Activated naive CD8-positive, alpha-beta T cell treated with anti-CD3 and anti-CD28 coated beads, Interleukin-2, amount 50 U/mL, for 16 hours (primary cell): ENCODE measurements around the gene UTS2B.

ENCODE experiments used
- DNase-seq: peaks from one replicate; pipeline ENCODE4 v3.0.0-alpha.2; 2020; ENCODE audit warnings: low read depth, low spot score

The UTS2B gene

GRCh38 chr3:191321019-191321767, 9.1 kb downstream of the UTS2B start:
- DNase-seq: no peak

DNA sequence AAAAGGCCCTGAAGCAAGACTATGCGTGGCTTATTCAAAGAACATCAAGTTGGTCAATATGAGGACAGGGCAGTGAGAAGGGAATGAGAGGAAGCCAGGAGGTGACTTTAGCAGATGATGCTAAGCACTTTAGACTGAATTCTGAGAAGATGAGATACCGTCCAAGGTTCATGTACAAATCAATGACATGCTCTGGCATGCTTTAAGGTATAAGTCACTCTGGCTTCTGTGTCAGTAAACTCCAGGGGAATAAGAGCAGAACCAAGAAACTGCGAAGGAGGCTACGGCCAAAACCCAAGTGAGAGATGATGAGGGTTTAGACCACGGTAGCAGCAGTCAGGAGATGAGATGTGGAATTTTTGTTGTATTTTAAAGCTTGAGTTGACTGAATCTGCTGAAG, 10.0 kb downstream of the UTS2B start:
- DNase-seq: no peak

- DNase-seq: no peak
Measured at GRCh38 chr3:191316876-191317603, 13.3 kb downstream of the UTS2B start.

- no peak for DNase-seq
Measured at GRCh38 chr3:191314109-191314728, 16.1 kb downstream of the UTS2B start.

DNA sequence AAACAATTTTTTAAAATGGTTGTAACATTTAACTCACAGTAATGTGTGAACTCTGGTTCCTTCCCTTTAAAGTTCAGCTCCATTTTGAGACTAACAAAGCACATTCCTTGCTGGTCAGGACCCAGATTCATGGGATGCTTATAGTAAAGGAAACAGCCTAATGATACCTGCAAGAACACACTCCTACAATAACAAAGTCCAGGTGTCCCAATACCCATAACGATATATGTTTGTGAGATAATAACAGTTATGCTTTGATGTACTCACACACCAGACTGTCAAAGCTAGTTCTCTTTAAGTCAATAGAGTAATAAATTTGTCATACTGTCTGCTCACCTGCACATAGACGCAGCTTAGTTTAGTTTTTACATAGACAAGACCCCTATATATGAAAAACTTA, 17.0 kb downstream of the UTS2B start:
- no peak for DNase-seq

DNA sequence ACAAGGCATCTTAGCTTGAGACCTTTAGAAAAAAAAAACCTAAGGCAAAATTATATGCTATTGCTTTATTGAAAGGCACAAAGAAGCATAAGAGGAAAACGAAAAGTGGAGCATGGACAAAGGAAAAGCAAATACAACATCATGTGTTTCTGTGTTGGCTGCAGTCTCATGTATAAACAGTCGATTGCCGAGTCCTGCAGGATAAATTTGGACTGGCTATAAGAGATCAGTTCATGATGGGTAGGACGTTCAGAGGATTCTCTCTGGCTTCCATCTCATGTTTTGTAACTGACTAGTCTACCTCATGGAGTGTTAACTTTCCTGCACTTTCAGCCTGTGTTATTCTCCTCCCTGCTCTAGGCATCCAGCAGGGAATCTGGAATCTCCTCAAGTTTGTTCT, 23.0 kb downstream of the UTS2B start:
- DNase-seq: no peak

DNA sequence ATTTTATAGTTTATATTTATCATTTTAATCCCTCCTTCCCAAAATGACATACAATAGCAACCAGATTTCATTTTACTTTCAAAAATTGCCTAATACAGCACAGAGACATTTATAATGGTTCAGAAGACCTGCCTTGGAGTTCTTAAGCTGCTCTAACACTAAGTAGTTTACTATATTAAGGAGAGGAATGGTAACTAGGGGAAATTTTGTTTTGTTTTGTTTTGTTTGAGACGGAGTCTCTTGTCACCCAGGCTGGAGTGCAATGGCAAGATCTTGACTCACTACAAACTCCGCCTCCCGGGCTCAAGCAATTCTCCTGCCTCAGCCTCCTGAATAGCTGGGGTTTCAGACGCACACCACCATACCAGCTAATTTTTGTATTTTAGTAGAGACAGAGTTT, 23.9 kb downstream of the UTS2B start:
- no peak for DNase-seq

- DNase-seq: no peak
Measured at GRCh38 chr3:191303596-191303995, 26.7 kb downstream of the UTS2B start.

DNA sequence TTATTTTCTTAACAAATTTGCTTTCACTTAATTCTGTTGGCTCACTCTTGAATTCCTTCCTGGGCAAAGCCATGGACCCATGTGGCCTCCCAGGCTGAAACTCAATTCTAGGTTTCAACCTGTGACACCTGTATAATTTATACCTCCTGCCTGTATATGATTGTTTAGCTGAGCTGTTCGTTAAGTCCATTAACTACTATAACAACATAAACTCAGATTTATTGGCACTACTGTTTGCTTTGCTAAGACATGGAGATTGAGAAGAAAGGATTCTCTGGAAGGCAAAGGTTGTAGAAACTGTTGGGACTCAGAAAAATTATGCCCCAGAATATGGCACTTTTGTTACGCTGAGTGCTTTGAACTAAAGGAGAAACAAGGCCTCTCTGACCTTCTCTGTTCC, 27.9 kb downstream of the UTS2B start:
- DNase-seq: no peak

DNA sequence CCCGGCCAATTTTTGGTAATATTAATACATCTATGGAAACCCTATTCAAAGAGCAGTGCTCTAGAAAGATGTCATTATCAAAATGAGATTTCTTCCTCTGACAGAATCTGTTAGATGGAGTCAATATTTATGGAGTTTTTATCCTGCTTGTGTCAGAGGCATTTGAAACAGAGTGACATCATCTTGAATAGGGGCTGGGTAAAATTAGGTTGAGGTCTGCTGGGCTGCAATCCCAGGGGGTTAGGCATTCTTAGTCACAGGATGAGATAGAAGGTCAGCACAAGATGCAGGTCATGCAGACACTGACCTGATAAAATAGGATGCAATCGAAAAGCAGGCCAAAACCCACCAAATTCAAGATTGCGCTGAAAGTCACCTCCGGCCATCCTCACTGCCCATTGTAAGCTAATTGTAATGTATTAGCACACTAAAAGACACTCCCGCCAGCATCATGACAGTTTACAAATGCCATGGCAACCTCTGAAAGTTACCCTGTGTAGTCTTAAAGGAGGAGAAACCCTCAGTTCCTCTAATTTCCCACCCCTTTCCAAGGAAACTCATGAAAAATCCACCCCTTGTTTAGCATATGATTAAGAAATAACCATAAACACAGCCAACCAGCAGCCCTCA, 28.4 kb downstream of the UTS2B start:
- no peak for DNase-seq

DNA sequence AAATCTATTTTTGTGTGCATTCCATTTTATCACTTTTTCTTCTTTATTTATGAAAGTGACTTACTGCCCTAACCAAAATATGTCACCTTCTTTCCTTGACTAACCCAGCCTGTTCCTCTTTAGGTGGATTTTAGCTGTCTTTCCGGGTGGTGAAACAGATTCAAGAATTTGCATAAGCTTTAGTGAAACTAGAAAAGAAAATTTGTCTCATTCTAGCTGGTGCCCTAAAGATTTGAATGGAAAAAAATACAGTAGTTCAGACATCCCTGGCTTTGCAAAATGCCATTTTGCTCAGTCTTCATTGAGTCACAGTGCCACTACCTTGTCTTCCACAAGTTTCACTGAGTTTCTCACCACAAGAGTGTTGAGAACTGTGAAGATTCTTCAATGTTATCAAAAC, 29.3 kb downstream of the UTS2B start:
- no peak for DNase-seq

DNA sequence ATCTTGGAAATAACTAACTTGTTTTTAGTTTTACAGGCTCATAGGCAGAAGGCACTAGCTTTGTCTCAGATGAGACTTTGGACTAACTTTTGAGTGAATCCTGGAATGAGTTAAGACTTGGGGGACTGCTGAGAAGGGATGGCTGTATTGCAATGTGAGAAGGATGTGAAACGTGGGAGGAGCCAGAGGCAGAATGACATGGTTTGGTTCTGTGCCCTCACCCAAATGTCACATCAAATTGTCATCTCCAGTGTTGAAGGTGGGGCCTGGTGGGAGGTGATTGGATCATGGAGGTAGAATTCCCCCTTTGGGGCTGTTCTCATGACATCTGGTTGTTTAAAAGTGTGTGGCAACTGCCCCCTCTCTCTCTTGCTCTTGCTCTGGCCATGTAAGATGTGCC, 29.9 kb downstream of the UTS2B start:
- DNase-seq: no peak

- DNase-seq: no peak
Measured at GRCh38 chr3:191298846-191299245, 31.5 kb downstream of the UTS2B start.

DNA sequence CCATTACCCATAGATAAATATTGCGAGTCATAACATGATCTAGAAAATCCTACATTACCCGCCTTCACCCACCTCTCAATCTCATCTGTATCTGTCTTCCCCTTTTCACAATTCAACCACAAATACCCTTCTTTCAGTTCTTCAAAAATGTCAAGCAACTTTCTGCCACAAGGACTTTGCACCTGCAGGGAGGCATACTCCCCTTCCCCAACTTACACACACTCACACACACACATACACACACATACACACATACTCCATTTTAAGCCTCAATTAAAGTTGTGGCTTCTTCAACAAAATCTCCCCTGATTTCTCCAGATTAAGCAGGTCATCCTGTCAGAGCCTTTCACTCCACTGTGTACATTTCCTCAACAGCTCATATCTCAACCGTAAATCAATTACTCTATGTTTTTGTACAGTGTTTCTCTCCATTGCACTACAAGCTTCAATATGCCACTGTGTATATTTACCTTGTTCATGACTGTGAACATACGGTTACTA, 34.2 kb downstream of the UTS2B start:
- no peak for DNase-seq

DNA sequence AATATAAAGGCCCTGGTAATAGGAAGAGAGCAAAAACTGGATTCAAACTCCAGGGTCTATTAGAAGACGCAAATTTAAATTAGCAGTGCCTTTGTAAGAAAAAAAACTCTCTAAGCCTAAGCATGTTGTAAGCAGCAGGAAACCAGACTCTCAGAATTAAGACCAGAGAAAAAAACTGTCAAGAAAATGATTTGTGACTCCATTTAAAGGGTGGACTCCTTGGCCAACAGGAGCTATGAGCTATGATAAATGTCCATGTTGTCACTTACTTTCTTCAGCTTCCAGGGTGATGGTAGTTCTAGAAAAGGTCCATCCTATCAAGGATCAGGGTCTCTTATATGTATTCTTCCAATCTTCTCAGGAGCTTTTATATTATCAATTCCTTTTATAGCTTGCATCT, 36.0 kb downstream of the UTS2B start:
- DNase-seq: no peak

DNA sequence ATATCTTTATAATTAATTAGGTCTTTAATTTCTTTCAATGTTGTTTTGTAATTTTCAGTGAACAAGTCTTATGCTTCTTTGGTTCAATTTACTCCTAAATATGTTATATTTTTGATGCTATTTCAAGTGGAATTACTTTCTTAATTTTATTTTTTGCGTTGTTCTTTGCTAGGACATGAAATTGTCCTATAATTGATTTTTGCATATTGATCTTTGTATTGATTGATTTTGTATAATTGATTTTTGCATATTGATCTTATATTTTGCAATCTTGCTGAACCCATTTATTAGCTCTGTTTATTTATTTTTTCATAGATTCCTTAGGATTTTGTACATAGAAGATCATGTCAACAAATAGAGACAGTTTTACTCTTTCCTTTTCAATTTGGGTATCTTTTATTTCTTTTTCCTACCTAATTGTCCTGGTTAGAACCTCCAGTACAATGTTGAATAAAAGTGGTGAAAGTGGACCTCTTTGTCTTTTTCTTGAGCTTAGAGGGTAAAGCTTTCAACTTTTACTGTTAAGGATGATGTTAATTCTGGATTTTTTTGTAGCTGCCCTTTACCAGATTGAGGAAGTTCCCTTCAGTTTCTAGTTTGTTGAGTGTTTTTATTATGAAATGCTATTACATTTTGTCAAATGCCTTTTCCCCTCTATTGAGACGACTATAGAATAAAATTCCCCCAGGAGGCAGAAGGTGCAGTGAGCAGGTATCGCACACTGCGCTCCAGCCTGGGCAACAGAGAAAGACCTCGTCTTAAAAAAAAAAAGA, 37.9 kb downstream of the UTS2B start:
- DNase-seq: no peak

- no peak for DNase-seq
Measured at GRCh38 chr3:191290311-191291025, 39.9 kb downstream of the UTS2B start.

DNA sequence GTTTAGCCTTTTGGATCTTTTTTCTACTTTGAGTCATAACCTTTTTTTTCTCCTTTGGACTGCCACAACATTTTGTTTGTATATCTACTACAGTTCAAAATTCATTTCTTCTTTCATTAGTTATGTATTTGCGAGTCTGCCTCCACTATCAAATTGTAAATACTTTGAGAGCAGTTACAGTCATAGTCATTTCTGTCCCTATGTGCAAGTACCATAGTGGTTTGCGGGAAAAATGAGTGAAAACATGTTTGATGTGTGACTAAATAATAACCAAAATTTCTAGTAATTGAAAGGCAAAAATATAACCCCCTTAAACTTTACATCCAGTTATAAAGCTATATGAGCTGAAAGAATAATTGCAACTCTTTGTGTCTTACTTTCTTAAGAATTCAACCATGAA, 46.9 kb downstream of the UTS2B start:
- DNase-seq: no peak

DNA sequence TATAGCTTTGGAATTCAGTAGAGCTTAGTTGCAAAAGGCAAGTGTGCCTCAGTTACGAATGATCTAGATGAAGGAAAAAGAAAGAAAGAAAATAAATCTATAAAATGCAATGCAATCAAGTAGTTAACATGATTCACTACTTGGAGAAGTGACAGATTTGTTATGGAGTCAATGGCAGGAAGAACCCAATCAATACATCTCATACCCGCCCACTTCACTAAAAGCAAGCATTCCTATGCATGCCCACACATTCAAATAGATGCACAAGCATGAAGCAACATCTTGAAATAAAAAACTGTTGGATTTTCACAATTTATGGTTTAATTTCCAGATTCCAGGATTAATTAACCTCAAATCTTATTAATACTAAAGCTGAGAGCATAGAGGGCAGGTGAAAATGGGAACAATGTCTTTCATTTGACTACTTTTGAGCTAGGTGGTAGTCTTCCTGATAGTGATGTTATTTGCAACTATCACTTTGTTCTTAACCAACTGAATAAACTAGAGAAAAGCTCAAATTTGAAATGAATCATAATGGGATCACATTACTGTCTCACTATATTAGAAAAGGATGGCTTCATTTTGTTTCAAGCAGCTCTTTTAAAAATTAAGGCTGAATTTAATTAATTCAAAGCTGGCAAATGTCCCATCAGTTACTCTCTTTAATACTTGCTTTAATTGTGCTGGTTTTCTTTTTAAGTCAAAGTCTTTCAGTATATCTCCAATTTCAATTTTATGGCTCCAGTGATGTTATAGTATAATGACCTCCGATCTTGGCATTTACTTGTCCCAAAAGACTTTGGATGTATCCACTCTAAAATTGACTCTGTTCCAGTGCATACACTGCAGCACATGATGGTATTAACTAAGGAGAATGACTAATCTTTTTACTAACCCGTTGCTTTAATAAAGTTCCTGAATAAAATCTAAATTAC, 47.8 kb downstream of the UTS2B start:
- no peak for DNase-seq

DNA sequence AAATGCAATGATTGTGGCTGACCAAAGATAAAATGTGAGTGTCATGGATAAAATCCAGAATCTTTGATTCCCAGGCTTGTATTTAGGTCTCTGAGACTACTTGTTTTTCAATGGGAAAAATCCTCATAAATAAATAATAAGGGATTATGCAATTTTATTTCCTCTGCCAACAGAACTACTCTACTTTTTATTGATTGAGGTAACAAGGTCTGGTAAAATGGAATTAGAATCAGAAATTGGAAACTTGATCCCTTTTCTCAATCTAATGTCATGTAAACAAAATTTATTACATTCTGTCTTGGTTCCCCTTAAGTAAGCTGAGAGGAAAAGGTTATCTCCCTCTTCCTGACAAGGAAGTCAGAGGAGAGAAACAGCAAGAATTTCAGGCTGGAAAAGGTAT, 49.4 kb downstream of the UTS2B start:
- DNase-seq: no peak
